Activated T-cell treated with anti-CD3 and anti-CD28 coated beads, Interleukin-2, amount 50 U/mL, for 1 hour (primary cell): ENCODE data around the gene RASSF3.

Source experiments
- DNase-seq: peaks from one replicate; pipeline ENCODE4 v3.0.0-alpha.2; 2020

RASSF3 gene

DNA sequence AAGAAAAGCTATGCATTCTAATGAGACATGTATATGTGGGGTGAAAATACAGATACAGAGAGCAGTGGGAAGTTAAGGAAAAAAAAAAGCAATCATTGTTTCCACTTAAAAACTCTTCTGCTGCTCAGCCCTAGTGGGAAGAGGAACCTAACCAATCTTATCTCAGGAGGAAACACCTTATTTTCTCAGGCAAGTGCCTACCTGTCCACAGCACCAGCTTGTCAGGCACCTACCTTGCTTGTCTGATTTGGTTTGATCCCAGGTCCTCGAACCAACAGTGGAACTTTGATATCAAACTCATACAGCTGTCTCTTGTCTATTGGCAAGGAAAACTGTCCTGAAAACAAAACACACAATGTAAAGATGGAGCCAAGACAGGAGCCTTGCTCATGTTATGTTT, 126.5 kb downstream of the RASSF3 start:
- DNase-seq = no peak

GRCh38 chr12:64737539-64737938, 127.2 kb downstream of the RASSF3 start:
- DNase-seq = no peak

GRCh38 chr12:64739778-64740177, 129.5 kb downstream of the RASSF3 start:
- no peak for DNase-seq

- no peak for DNase-seq
These were observed 130.4 kb downstream of the RASSF3 start for GRCh38 chr12:64740646-64741045.

- DNase-seq = no peak
These were observed 132.1 kb downstream of the RASSF3 start for GRCh38 chr12:64742416-64742815.

DNA sequence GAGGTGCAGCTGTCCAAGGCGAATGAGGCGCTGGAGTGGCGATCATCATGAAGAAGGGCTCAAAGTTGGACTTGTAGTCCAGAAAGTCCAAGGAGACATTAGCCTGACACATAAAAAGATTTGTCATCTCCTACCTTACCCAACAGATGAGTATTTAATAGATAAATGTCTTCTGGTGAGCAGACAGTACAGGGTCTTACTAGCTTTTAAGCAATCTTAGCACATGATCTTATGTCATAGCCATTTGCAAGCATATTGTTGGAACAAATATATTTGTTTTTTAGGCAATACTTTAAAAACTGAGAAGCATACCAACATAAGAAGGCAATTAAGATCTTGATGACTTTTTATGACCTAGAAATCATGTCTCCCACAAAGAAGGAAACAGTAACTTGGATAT, 132.9 kb downstream of the RASSF3 start:
- DNase-seq = no peak

DNA sequence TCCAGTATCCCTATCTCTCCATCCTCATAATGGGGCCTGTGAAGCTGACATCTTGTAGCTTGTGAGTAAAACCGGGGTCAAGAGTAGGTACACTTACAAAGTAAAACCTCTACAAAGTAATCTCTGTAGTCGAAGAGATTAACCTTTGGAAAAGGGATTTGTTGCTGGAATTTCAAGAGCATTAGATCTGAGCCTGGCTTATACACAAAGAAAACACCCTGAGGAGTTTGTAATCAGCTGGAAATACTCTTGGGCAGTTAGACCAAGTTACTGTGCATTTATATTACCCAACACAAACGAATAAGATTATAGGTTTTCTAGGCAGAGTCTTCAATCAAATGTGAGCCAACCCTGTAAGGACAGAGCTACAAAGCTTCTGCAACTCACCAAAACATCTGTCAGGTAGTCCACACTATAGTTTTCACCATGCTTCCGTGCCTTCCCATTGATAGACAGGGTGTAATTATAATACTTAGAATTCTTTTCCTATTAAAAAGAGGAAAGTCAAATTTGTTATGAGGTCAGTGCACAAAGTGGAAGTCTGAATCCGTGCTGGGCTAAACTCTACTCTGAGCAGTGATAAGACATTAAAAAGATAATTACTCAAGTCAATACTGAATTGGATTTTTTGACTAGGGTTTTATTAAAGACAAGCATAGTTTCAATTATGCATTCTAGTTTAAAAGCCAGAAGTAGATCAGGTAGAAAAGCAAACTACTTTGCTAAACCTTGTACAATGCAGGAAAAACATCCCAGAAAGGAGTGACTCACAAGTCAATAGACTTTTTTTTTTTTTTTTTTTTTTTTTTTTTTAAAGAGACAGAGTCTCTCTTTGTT, 134.3 kb downstream of the RASSF3 start:
- DNase-seq = no peak

- DNase-seq = no peak
These were observed 135.0 kb downstream of the RASSF3 start for GRCh38 chr12:64745259-64745807.

DNA sequence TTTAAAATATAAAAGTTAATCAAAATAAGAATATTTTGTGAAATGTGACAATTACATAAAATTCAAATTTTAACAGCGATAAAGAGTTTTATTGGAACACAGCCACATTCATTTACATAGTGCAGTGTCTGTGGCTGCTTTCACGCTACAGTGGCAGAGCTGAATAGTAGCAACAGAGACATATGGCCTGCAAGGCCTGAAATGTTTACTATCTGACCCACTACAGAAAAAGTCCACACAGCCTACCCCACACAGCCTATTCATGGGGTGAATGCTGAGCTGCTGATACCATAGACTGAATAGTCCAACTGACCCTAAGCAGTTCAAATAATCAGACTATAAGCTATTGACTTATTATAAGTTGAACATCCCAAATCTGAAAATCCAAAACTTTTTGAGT, 135.7 kb downstream of the RASSF3 start:
- DNase-seq = no peak

DNA sequence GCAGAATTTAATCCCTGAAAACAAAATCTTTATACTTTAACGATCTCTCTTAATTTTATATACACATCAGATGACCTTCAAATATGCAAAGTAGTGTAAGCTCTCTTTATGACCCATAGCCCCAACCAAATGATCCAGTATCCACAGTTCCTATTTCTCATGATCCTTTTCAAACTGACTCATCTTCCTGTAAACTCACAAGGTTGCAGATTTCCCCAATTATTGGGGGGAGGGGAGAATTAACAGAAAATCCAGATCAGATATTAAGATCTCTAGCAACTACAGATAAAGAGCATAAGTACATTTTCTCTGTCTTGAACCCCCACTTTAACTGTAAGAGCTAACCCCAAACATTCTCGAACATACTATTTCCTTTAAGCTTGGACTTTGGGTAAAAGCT, 136.4 kb downstream of the RASSF3 start:
- DNase-seq = no peak
